ENCODE results near the gene LYSET. TPM values are rescaled to one million over a fixed set of nuclear protein-coding genes. Genes with fewer than 3 reads are reported as not detected.
"Not testable (repeated sequence)": the region's sequence is repeated elsewhere in the genome, so short reads cannot be mapped to it uniquely, and the experiment has no call there.

LYSET gene
- total RNA-seq = 13.5 and 14.0 TPM in 2 replicates

GRCh38 chr14:93184391-93185348 is at the start of gene LYSET, which contains the start of gene MOAP1:
Gene LYSET (plus strand): TSS chr14:93185317. CDS start chr14:93185406, 89 bp downstream.
Gene MOAP1 (minus strand): TSS chr14:93184897. CDS start chr14:93184242, 655 bp downstream.
- DNase-seq (ENCODE audit: low read depth, low spot score) = peak; percentile 60

- DNase-seq (ENCODE audit: low read depth, low spot score) = no peak
These were observed 49.7 kb upstream of the LYSET start for GRCh38 chr14:93135399-93135798.

GRCh38 chr14:93136009-93136408 is 49.1 kb upstream of the LYSET start:
- DNase-seq (ENCODE audit: low read depth, low spot score) = no peak

- DNase-seq (ENCODE audit: low read depth, low spot score) = not testable (repeated sequence)
These were observed 48.6 kb upstream of the LYSET start for GRCh38 chr14:93136508-93136907.

- DNase-seq (ENCODE audit: low read depth, low spot score) = no peak
These were observed 47.3 kb upstream of the LYSET start for GRCh38 chr14:93137864-93138263.

- no peak for DNase-seq (ENCODE audit: low read depth, low spot score)
These were observed 42.1 kb upstream of the LYSET start for GRCh38 chr14:93142854-93143652.

- DNase-seq (ENCODE audit: low read depth, low spot score) = no peak
These were observed 39.0 kb upstream of the LYSET start for GRCh38 chr14:93146119-93146518.

- no peak for DNase-seq (ENCODE audit: low read depth, low spot score)
These were observed 36.1 kb upstream of the LYSET start for GRCh38 chr14:93148979-93149378.

- no peak for DNase-seq (ENCODE audit: low read depth, low spot score)
These were observed 34.6 kb upstream of the LYSET start for GRCh38 chr14:93150227-93151208.

- DNase-seq (ENCODE audit: low read depth, low spot score) = no peak
These were observed 32.0 kb upstream of the LYSET start for GRCh38 chr14:93153121-93153520.

GRCh38 chr14:93155667-93156066 is 29.4 kb upstream of the LYSET start:
- DNase-seq (ENCODE audit: low read depth, low spot score) = no peak

GRCh38 chr14:93156693-93157369 is 28.3 kb upstream of the LYSET start:
- no peak for DNase-seq (ENCODE audit: low read depth, low spot score)

- not testable (repeated sequence) for DNase-seq (ENCODE audit: low read depth, low spot score)
These were observed 26.8 kb upstream of the LYSET start for GRCh38 chr14:93158349-93158748.

- DNase-seq (ENCODE audit: low read depth, low spot score) = not testable (repeated sequence)
These were observed 25.3 kb upstream of the LYSET start for GRCh38 chr14:93159625-93160352.

- no peak for DNase-seq (ENCODE audit: low read depth, low spot score)
These were observed 24.7 kb upstream of the LYSET start for GRCh38 chr14:93160353-93160801.

- DNase-seq (ENCODE audit: low read depth, low spot score) = no peak
These were observed 23.6 kb upstream of the LYSET start for GRCh38 chr14:93161411-93161940.

- no peak for DNase-seq (ENCODE audit: low read depth, low spot score)
These were observed 21.6 kb upstream of the LYSET start for GRCh38 chr14:93163564-93163963.

GRCh38 chr14:93165271-93166265 is 19.5 kb upstream of the LYSET start:
- not testable (repeated sequence) for DNase-seq (ENCODE audit: low read depth, low spot score)
